AG04450 (cell line): ENCODE results near the gene MCCC2. TPM values are rescaled to one million over a fixed set of nuclear protein-coding genes. Genes with fewer than 3 reads are reported as not detected.

ENCODE experiments used
- CTCF ChIA-PET: fragments of 300-600, 350-600 bp; formaldehyde crosslinking; extraction: SDS; loops from one replicate; lab custom pipeline; 2022; ENCODE audit warnings: antibody characterized with exemption, inconsistent platforms; lab: Charles Lee
- POLR2A ChIA-PET: fragments of 350-600 bp; formaldehyde crosslinking; extraction: SDS; loops from one replicate; lab custom pipeline; 2021; ENCODE audit warnings: antibody characterized with exemption, inconsistent platforms; lab: Yijun Ruan, JAX
- DNase-seq: peaks from one replicate; pipeline ENCODE4 v3.0.0-alpha.2; 2011; ENCODE audit warnings: low read depth, low spot score
- H3K27ac ChIP-seq: one replicate; pipeline ENCODE4 v1.5.1; 2012; ENCODE audit warnings: low read depth, low read length, control low read depth
- H3K27me3 ChIP-seq: one replicate; pipeline ENCODE4 v1.6.0; 2012; ENCODE audit warnings: low read length; ENCODE audit not compliant: control insufficient read depth, insufficient read depth
- H3K4me3 ChIP-seq: 2 replicates; pipeline ENCODE4 v1.5.1; 2011; ENCODE audit warnings: mild to moderate bottlenecking, low read depth, low read length, control low read depth
- H3K9me3 ChIP-seq: 2 replicates; pipeline ENCODE4 v1.5.1; 2012; ENCODE audit warnings: low read length; ENCODE audit not compliant: control insufficient read depth, insufficient read depth
- polyA plus RNA-seq: library from polyadenylated mRNA; depleted of rRNA; stranded (reverse); fragments of >200 nt; gene quantifications from 2 replicates; pipeline ENCODE4 v1.2.3, GENCODE V29; 2011
- TF ChIP-seq, protein P1 (sequence below): IDR thresholded peaks from 2 replicates; pipeline ENCODE4 v1.5.1; 2011; ENCODE audit warnings: low read depth, low read length, control low read depth, inconsistent platforms

Gene MCCC2
- polyA plus RNA-seq, 1 experiment = 30.7 TPM

GRCh38 chr5:71621741-71622140 lies 34.6 kb downstream of the MCCC2 start:
- DNase-seq = no peak
- H3K4me3 ChIP-seq = no peak overlapping the region
- ChIA-PET CTCF (interaction anchor here (2.4 kb wide), 1 partner anchor 21 kb away, joined by 6 read pairs; no protein-coding TSS in a partner anchor), POLR2A (no interaction called here)
- H3K9me3 ChIP-seq = no peaks in the 10 kb centered on the region
- no peak overlapping the region for H3K27ac ChIP-seq
- TF ChIP-seq, protein P1, sequence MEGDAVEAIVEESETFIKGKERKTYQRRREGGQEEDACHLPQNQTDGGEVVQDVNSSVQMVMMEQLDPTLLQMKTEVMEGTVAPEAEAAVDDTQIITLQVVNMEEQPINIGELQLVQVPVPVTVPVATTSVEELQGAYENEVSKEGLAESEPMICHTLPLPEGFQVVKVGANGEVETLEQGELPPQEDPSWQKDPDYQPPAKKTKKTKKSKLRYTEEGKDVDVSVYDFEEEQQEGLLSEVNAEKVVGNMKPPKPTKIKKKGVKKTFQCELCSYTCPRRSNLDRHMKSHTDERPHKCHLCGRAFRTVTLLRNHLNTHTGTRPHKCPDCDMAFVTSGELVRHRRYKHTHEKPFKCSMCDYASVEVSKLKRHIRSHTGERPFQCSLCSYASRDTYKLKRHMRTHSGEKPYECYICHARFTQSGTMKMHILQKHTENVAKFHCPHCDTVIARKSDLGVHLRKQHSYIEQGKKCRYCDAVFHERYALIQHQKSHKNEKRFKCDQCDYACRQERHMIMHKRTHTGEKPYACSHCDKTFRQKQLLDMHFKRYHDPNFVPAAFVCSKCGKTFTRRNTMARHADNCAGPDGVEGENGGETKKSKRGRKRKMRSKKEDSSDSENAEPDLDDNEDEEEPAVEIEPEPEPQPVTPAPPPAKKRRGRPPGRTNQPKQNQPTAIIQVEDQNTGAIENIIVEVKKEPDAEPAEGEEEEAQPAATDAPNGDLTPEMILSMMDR = no peak
- no peaks in the 10 kb centered on the region for H3K27me3 ChIP-seq

GRCh38 chr5:71623221-71623794 lies 36.2 kb downstream of the MCCC2 start:
- H3K27me3 ChIP-seq = no peaks in the 10 kb centered on the region
- no peak for DNase-seq
- H3K9me3 ChIP-seq = no peaks in the 10 kb centered on the region
- no peak overlapping the region for H3K4me3 ChIP-seq
- TF ChIP-seq, protein P1 = no peak
- no peak overlapping the region for H3K27ac ChIP-seq
- ChIA-PET POLR2A (no interaction called here), CTCF (no interaction called here)

- POLR2A ChIA-PET = no interaction called here
- H3K4me3 ChIP-seq = no peak overlapping the region
- TF ChIP-seq, protein P1 = no peak
- H3K9me3 ChIP-seq = no peaks in the 10 kb centered on the region
- H3K27ac ChIP-seq = no peak overlapping the region
- no peaks in the 10 kb centered on the region for H3K27me3 ChIP-seq
- CTCF ChIA-PET = interaction anchor here (1.3 kb wide), 1 partner anchor 28 kb away, joined by 3 read pairs; no protein-coding TSS in a partner anchor
- no peak for DNase-seq
These were observed 42.8 kb downstream of the MCCC2 start for GRCh38 chr5:71629950-71630349.

GRCh38 chr5:71631070-71631469 lies 43.9 kb downstream of the MCCC2 start:
- Histone ChIP-seq H3K27ac (no peak overlapping the region), H3K27me3 (no peaks in the 10 kb centered on the region), H3K9me3 (no peaks in the 10 kb centered on the region), H3K4me3 (no peak overlapping the region)
- ChIA-PET POLR2A (no interaction called here), CTCF (no interaction called here)
- TF ChIP-seq, protein P1 = no peak
- no peak for DNase-seq

- H3K27me3 ChIP-seq = no peaks in the 10 kb centered on the region
- TF ChIP-seq, protein P1 = no peak
- POLR2A ChIA-PET = no interaction called here
- H3K9me3 ChIP-seq = no peaks in the 10 kb centered on the region
- no peak overlapping the region for H3K4me3 ChIP-seq
- no peak overlapping the region for H3K27ac ChIP-seq
- CTCF ChIA-PET = no interaction called here
- DNase-seq = no peak
These were observed 45.0 kb downstream of the MCCC2 start for GRCh38 chr5:71632168-71632567.
